IPS-18a (cell line): ENCODE results near the gene CSMD2.
A peak's percentile ranks its signal among the peaks of the same experiment; 100 is the strongest.

Experiments
- H3K27ac ChIP-seq: one replicate; pipeline ENCODE4 v1.5.1; 2013; ENCODE audit warnings: low read length
- H3K27me3 ChIP-seq: one replicate; pipeline ENCODE4 v1.6.1; 2013; ENCODE audit warnings: mild to moderate bottlenecking, low read length; ENCODE audit not compliant: control insufficient read depth, insufficient read depth
- H3K36me3 ChIP-seq: one replicate; pipeline ENCODE4 v1.6.1; 2013; ENCODE audit warnings: low read depth, low read length; ENCODE audit not compliant: control insufficient read depth
- H3K4me1 ChIP-seq: one replicate; pipeline ENCODE4 v1.6.1; 2013; ENCODE audit warnings: low read depth, low read length; ENCODE audit not compliant: control insufficient read depth
- H3K4me3 ChIP-seq: one replicate; pipeline ENCODE4 v1.5.1; 2013; ENCODE audit warnings: low read length
- H3K9ac ChIP-seq: one replicate; pipeline ENCODE4 v1.6.1; 2013; ENCODE audit warnings: mild to moderate bottlenecking, low read length, moderate library complexity
- H3K9me3 ChIP-seq: one replicate; pipeline ENCODE4 v1.6.1; 2013; ENCODE audit warnings: low read depth, low read length; ENCODE audit not compliant: control insufficient read depth

CSMD2 gene

GRCh38 chr1:34176830-34177603 lies 12.0 kb upstream of the CSMD2 start, which contains the start of gene C1orf94:
C1orf94 (plus strand) TSS chr1:34176907; CDS start chr1:34177790, 883 bp downstream.
- Histone ChIP-seq H3K4me3 (no peak within 1 kb of the TSS), H3K27me3 (peaks cover 6% of the 10 kb centered on the region)

GRCh38 chr1:34175744-34176143 lies 10.7 kb upstream of the CSMD2 start:
- H3K4me3 ChIP-seq, result no peak overlapping the region
- no peak overlapping the region for H3K27ac ChIP-seq
- no peaks in the 10 kb centered on the region for H3K9me3 ChIP-seq
- H3K27me3 ChIP-seq, result peaks cover 6% of the 10 kb centered on the region
- peaks cover 13% of the 10 kb centered on the region for H3K4me1 ChIP-seq
- no peak overlapping the region for H3K9ac ChIP-seq
- H3K36me3 ChIP-seq, result no peaks in the 10 kb centered on the region

More at GRCh38 chr1:34176830-34177603, 12.0 kb upstream of the CSMD2 start, which contains the start of gene C1orf94:
- Histone ChIP-seq H3K27ac (no peak within 1 kb of the TSS), H3K4me1 (peaks cover 13% of the 10 kb centered on the region), H3K9ac (no peak within 1 kb of the TSS), H3K9me3 (no peaks in the 10 kb centered on the region), H3K36me3 (no peaks in the 10 kb centered on the region)

- Histone ChIP-seq H3K36me3 (no peaks in the 10 kb centered on the region), H3K9ac (peak overlapping the region; percentile 90), H3K4me1 (peaks cover 16% of the 10 kb centered on the region), H3K9me3 (no peaks in the 10 kb centered on the region), H3K27me3 (peaks cover 6% of the 10 kb centered on the region), H3K4me3 (peak overlapping the region; percentile 88), H3K27ac (peak overlapping the region; percentile 85)
Observed at GRCh38 chr1:34167389-34167788, 2.4 kb upstream of the CSMD2 start.

GRCh38 chr1:34166625-34167361 lies 1.8 kb upstream of the CSMD2 start:
- no peaks in the 10 kb centered on the region for H3K9me3 ChIP-seq
- H3K4me1 ChIP-seq, result peaks cover 19% of the 10 kb centered on the region
- peak overlapping the region; percentile 88 for H3K4me3 ChIP-seq
- H3K36me3 ChIP-seq, result no peaks in the 10 kb centered on the region
- H3K27me3 ChIP-seq, result peaks cover 6% of the 10 kb centered on the region
- H3K27ac ChIP-seq, result peak overlapping the region; percentile 85
- H3K9ac ChIP-seq, result peak overlapping the region; percentile 90

GRCh38 chr1:34166191-34166624 lies 1.2 kb upstream of the CSMD2 start:
- Histone ChIP-seq H3K9me3 (no peaks in the 10 kb centered on the region), H3K36me3 (no peaks in the 10 kb centered on the region), H3K9ac (peak overlapping the region; percentile 90), H3K4me1 (peaks cover 19% of the 10 kb centered on the region), H3K4me3 (peak overlapping the region; percentile 88), H3K27me3 (peaks cover 6% of the 10 kb centered on the region), H3K27ac (no peak overlapping the region)

- H3K4me3 ChIP-seq, result peak overlapping the region; percentile 88
- peaks cover 19% of the 10 kb centered on the region for H3K4me1 ChIP-seq
- H3K9me3 ChIP-seq, result no peaks in the 10 kb centered on the region
- H3K36me3 ChIP-seq, result no peaks in the 10 kb centered on the region
- H3K9ac ChIP-seq, result peak overlapping the region; percentile 90
- peaks cover 6% of the 10 kb centered on the region for H3K27me3 ChIP-seq
- no peak overlapping the region for H3K27ac ChIP-seq
Observed at GRCh38 chr1:34165422-34165921, 442 bp upstream of the CSMD2 start.

GRCh38 chr1:34163792-34164731 lies 968 bp downstream of the CSMD2 start:
- no peak overlapping the region for H3K27ac ChIP-seq
- H3K9ac ChIP-seq, result peak overlapping the region; percentile 90
- peaks cover 6% of the 10 kb centered on the region for H3K27me3 ChIP-seq
- H3K36me3 ChIP-seq, result peaks cover 5% of the 10 kb centered on the region
- H3K4me1 ChIP-seq, result peaks cover 19% of the 10 kb centered on the region
- H3K4me3 ChIP-seq, result peak overlapping the region; percentile 88
- no peaks in the 10 kb centered on the region for H3K9me3 ChIP-seq

- Histone ChIP-seq H3K27me3 (peaks cover 6% of the 10 kb centered on the region), H3K9ac (peak overlapping the region; percentile 65), H3K27ac (no peak overlapping the region), H3K36me3 (peaks cover 5% of the 10 kb centered on the region), H3K4me3 (peak overlapping the region; percentile 88), H3K4me1 (peaks cover 19% of the 10 kb centered on the region), H3K9me3 (no peaks in the 10 kb centered on the region)
Observed at GRCh38 chr1:34162852-34163766, 1.9 kb downstream of the CSMD2 start.

GRCh38 chr1:34156739-34157138 lies 8.3 kb downstream of the CSMD2 start:
- H3K36me3 ChIP-seq, result peaks cover 5% of the 10 kb centered on the region
- no peaks in the 10 kb centered on the region for H3K4me1 ChIP-seq
- H3K9ac ChIP-seq, result no peak overlapping the region
- H3K27ac ChIP-seq, result no peak overlapping the region
- H3K27me3 ChIP-seq, result no peaks in the 10 kb centered on the region
- H3K4me3 ChIP-seq, result no peak overlapping the region
- no peaks in the 10 kb centered on the region for H3K9me3 ChIP-seq

- Histone ChIP-seq H3K36me3 (peaks cover 5% of the 10 kb centered on the region), H3K9ac (no peak overlapping the region), H3K27me3 (no peaks in the 10 kb centered on the region), H3K27ac (no peak overlapping the region), H3K9me3 (no peaks in the 10 kb centered on the region), H3K4me1 (no peaks in the 10 kb centered on the region), H3K4me3 (no peak overlapping the region)
Observed at GRCh38 chr1:34155860-34156259, 9.2 kb downstream of the CSMD2 start.
